Trophoblast cell (in vitro differentiated cells and primary cell): ENCODE data around the gene LIN7B.
A peak's percentile ranks its signal among the peaks of the same experiment; 100 is the strongest.

Experiments
- DNase-seq, 2 donors: peaks; one replicate each; pipeline ENCODE4 v3.0.0-alpha.2; 2016
- H2AFZ ChIP-seq: 2 replicates; pipeline ENCODE4 v1.6.1; 2013; ENCODE audit warnings: low read length, moderate library complexity, mild to moderate bottlenecking; ENCODE audit not compliant: insufficient read depth, poor library complexity
- H2AK5ac ChIP-seq: 2 replicates; pipeline ENCODE4 v1.6.1; 2013; ENCODE audit warnings: mild to moderate bottlenecking, low read length
- H2BK120ac ChIP-seq: 2 replicates; pipeline ENCODE4 v1.6.1; 2013; ENCODE audit warnings: low read length, mild to moderate bottlenecking, moderate library complexity; ENCODE audit not compliant: insufficient read depth, poor library complexity
- H2BK12ac ChIP-seq: 2 replicates; pipeline ENCODE4 v1.6.1; 2013; ENCODE audit warnings: mild to moderate bottlenecking, low read length, moderate library complexity
- H2BK5ac ChIP-seq: 2 replicates; pipeline ENCODE4 v1.6.1; 2013; ENCODE audit warnings: low read length, low read depth, moderate library complexity, mild to moderate bottlenecking; ENCODE audit not compliant: poor library complexity
- H3K14ac ChIP-seq: 2 replicates; pipeline ENCODE4 v1.6.1; 2013; ENCODE audit warnings: mild to moderate bottlenecking, low read length
- H3K18ac ChIP-seq: 2 replicates; pipeline ENCODE4 v1.6.1; 2013; ENCODE audit warnings: mild to moderate bottlenecking, low read length
- H3K23ac ChIP-seq: 2 replicates; pipeline ENCODE4 v1.6.1; 2013; ENCODE audit warnings: low read length
- H3K27ac ChIP-seq: 2 replicates; pipeline ENCODE4 v1.5.1; 2013; ENCODE audit warnings: low read depth, mild to moderate bottlenecking, inconsistent platforms, low read length, moderate library complexity
- H3K27me3 ChIP-seq: 2 replicates; pipeline ENCODE4 v1.6.1; 2013; ENCODE audit warnings: inconsistent platforms, mild to moderate bottlenecking, low read length, moderate library complexity; ENCODE audit not compliant: insufficient read depth
- H3K36me3 ChIP-seq, 2 experiments: 1 replicate in 1 of 2; 2 replicates in 1 of 2; pipeline ENCODE4 v1.6.1; 2013; ENCODE audit warnings: low read length in 2 of 2, mild to moderate bottlenecking in 2 of 2, moderate library complexity in 1 of 2; ENCODE audit not compliant: insufficient read depth in 2 of 2, control insufficient read depth in 1 of 2
- H3K4ac ChIP-seq: 2 replicates; pipeline ENCODE4 v1.6.1; 2013; ENCODE audit warnings: low read depth, mild to moderate bottlenecking, low read length, moderate library complexity
- H3K4me1 ChIP-seq, 2 experiments: 1 replicate in 1 of 2; 2 replicates in 1 of 2; pipeline ENCODE4 v1.6.1; 2013; ENCODE audit warnings: low read length in 2 of 2, mild to moderate bottlenecking in 2 of 2, moderate library complexity in 1 of 2; ENCODE audit not compliant: insufficient read depth in 2 of 2, control insufficient read depth in 1 of 2
- H3K4me2 ChIP-seq: 2 replicates; pipeline ENCODE4 v1.6.1; 2013; ENCODE audit warnings: inconsistent platforms, mild to moderate bottlenecking, low read length, moderate library complexity
- H3K4me3 ChIP-seq: 2 replicates; pipeline ENCODE4 v1.5.1; 2013; ENCODE audit warnings: mild to moderate bottlenecking, low read depth, low read length, inconsistent platforms
- H3K79me1 ChIP-seq: one replicate; pipeline ENCODE4 v1.6.1; 2013; ENCODE audit warnings: low read length
- H3K79me2 ChIP-seq: 2 replicates; pipeline ENCODE4 v1.6.1; 2013; ENCODE audit warnings: low read length, mild to moderate bottlenecking; ENCODE audit not compliant: control insufficient read depth, insufficient read depth, poor library complexity
- H3K9ac ChIP-seq: 2 replicates; pipeline ENCODE4 v1.6.1; 2013; ENCODE audit warnings: mild to moderate bottlenecking, low read length
- H3K9me3 ChIP-seq: 2 replicates; pipeline ENCODE4 v1.6.1; 2013; ENCODE audit warnings: low read depth, mild to moderate bottlenecking, control low read depth, inconsistent platforms, low read length; ENCODE audit not compliant: insufficient read depth
- H4K12ac ChIP-seq: 2 replicates; pipeline ENCODE4 v1.6.1; 2013; ENCODE audit warnings: low read depth, mild to moderate bottlenecking, low read length, moderate library complexity
- H4K8ac ChIP-seq: 2 replicates; pipeline ENCODE4 v1.6.1; 2013; ENCODE audit warnings: low read depth, mild to moderate bottlenecking, low read length, moderate library complexity
- H4K91ac ChIP-seq: one replicate; pipeline ENCODE4 v1.6.1; 2013; ENCODE audit warnings: low read depth, mild to moderate bottlenecking, low read length, moderate library complexity
- WGBS: extraction: QIAGEN DNeasy Blood & Tissue Kit; methylation state at CpG from one replicate; pipeline ENCODE4 v1.1.7; 2013; ENCODE audit warnings: missing lambda C conversion rate; ENCODE audit not compliant: insufficient read length, insufficient coverage; ENCODE audit errors: extremely low coverage; 5-methylcytosine and 5-hydroxymethylcytosine counted together

LIN7B gene

DNA sequence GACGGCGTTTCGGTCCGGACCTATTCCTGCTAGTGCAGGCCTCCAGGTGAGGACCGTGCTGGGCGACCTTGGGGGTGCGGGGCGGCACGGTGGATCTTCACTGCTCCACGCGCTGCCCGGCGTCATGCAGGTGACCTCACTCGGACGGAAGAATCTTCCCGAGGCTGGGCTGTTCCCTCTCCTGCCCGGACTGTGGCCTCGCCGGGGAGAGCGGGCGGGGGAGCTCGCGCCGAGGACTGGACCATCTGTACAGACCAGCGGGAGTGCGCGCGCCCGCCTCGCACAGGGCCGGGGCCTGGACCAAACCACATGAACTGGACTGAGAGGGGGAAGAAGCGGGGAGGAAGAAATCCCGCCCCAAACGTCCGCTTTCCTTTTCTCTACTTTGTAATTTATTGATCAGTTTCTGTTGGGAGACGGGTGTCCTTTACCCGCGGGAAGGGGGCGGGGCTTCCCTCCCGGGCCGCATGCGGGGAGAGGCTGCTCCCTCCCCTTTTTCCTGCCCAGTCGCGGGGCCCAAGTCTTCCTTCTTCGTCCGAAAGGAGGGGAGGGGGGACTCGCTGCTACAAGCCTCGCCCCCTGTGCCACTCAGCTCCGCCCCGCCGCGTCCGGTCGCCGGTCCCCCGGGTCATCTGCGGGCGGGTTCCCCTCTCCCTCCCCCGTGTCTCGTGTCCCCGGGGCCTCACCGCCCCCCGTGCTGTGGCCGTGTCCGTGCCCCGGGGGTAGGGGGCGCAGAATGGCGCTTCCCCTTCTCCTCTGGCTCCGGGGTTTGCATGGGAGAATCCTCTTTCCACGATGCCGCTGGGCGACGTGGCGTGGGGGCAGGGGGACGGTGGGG is 36.2 kb downstream of the LIN7B start:
- Histone ChIP-seq H4K8ac (peak overlapping the region; percentile 83), H3K18ac (peak overlapping the region; percentile 88), H3K36me3 (no peaks in the 10 kb centered on the region), H3K4ac (peak overlapping the region; percentile 31), H3K9me3 (peaks cover 12% of the 10 kb centered on the region), H3K79me1 (peaks cover 14% of the 10 kb centered on the region), H4K91ac (peak overlapping the region; percentile 70), H3K23ac (no peak overlapping the region), H3K9ac (peak overlapping the region; percentile 17), H2AK5ac (no peak overlapping the region), H2BK12ac (peak overlapping the region; percentile 25), H3K27me3 (no peaks in the 10 kb centered on the region), H2AFZ (peak overlapping the region; percentile 82), H3K27ac (no peak overlapping the region), H3K14ac (peak overlapping the region; percentile 75), H3K4me2 (peak overlapping the region; percentile 78), H3K4me1 (peaks cover 6 to 28% of the 10 kb centered on the region in 2 experiments), H2BK120ac (peak overlapping the region; percentile 61), H3K79me2 (peaks cover 2% of the 10 kb centered on the region), H4K12ac (peak overlapping the region; percentile 16), H3K4me3 (peak overlapping the region; percentile 74), H2BK5ac (no peak overlapping the region)
- DNase-seq = peak; percentile 58 to 76
- WGBS = no CpG with 5 or more reads among the region's 75 CpGs

DNA sequence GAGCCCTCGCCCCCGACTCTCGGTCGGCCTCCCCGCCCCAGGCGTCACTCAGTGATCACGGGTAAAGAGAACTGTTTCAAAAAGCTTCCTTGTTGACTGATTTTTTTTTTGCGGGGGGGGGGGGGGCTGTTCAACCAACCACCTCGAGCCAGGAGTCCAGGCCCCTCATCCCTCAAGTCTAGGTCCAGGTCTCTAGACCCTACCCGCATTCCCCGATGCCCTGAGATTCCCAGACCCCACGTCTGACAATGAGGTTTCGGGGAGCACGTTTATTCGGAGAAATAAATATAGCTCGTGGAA is 36.7 kb downstream of the LIN7B start:
- H4K12ac ChIP-seq = peak overlapping the region; percentile 16
- H2AFZ ChIP-seq = peak overlapping the region; percentile 82
- H3K27ac ChIP-seq = no peak overlapping the region
- no peak overlapping the region for H2BK120ac ChIP-seq
- H3K79me2 ChIP-seq = peaks cover 2% of the 10 kb centered on the region
- no peak overlapping the region for H3K9ac ChIP-seq
- H2BK12ac ChIP-seq = peak overlapping the region; percentile 25
- H2AK5ac ChIP-seq = no peak overlapping the region
- WGBS = no CpG with 5 or more reads among the region's 16 CpGs
- DNase-seq = no peak
- H3K4me2 ChIP-seq = peak overlapping the region; percentile 78
- peak overlapping the region; percentile 74 for H3K4me3 ChIP-seq
- peak overlapping the region; percentile 83 for H4K8ac ChIP-seq
- peak overlapping the region; percentile 88 for H3K18ac ChIP-seq
- peaks cover 14% of the 10 kb centered on the region for H3K79me1 ChIP-seq
- H3K4ac ChIP-seq = peak overlapping the region; percentile 31
- H4K91ac ChIP-seq = peak overlapping the region; percentile 70
- H3K14ac ChIP-seq = no peak overlapping the region
- peaks cover 12% of the 10 kb centered on the region for H3K9me3 ChIP-seq
- no peaks in the 10 kb centered on the region for H3K27me3 ChIP-seq
- no peak overlapping the region for H3K23ac ChIP-seq
- H3K4me1 ChIP-seq = peaks cover 6 to 27% of the 10 kb centered on the region in 2 experiments
- H2BK5ac ChIP-seq = no peak overlapping the region
- no peaks in the 10 kb centered on the region for H3K36me3 ChIP-seq

DNA sequence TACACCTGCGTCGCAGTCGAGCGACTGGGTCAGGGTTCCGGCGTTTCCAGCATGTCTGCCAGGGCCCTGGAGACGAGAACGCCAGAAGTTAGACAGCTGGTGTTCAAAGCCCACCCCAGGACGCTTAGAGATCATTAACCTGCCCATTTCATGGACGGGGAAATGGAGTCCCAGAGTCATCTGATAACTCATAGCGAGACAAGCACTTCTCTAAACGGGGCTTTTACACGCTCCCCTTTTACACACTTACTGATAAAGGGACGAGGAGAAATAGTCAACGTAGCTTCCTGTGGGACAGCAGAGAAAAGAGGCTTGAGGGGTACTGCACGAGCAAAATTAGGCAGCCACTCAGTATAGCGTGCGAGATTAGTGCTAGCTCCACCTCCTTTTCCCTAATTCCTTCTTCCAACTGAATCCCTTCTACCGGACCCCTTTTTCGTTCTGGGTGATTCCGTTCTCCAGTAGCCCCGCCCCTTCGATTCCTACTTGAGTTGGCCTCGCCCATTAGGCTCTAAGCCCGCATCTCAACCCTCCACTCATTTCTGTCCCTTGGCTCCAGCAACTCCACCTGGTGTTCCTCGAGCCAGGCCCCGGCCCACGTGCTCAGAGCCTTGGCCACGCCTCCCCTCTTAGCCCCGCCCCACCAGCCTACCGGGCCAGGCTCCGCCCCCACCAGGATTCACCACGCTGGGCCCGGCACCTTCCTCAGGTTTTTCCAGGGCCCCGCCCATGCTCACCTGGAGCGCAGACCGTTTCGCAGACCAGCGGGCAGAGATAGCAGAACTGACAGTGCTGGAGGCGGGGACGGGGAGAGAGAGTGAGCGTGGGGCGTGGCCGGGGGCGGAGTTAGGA is 37.3 kb downstream of the LIN7B start:
- H3K9me3 ChIP-seq = peaks cover 12% of the 10 kb centered on the region
- H2AK5ac ChIP-seq = no peak overlapping the region
- no peak overlapping the region for H3K27ac ChIP-seq
- H2BK12ac ChIP-seq = no peak overlapping the region
- WGBS = no CpG with 5 or more reads among the region's 45 CpGs
- no peak overlapping the region for H3K23ac ChIP-seq
- no peak overlapping the region for H3K4ac ChIP-seq
- H2BK5ac ChIP-seq = no peak overlapping the region
- peaks cover 14% of the 10 kb centered on the region for H3K79me1 ChIP-seq
- no peak overlapping the region for H2AFZ ChIP-seq
- no peak overlapping the region for H3K4me3 ChIP-seq
- H3K14ac ChIP-seq = no peak overlapping the region
- peak overlapping the region; percentile 78 for H3K4me2 ChIP-seq
- peak; percentile 97 for DNase-seq
- no peak overlapping the region for H4K12ac ChIP-seq
- H4K91ac ChIP-seq = no peak overlapping the region
- peaks cover 2% of the 10 kb centered on the region for H3K79me2 ChIP-seq
- H3K9ac ChIP-seq = no peak overlapping the region
- no peaks in the 10 kb centered on the region for H3K36me3 ChIP-seq
- no peak overlapping the region for H3K18ac ChIP-seq
- peaks cover 6 to 23% of the 10 kb centered on the region in 2 experiments for H3K4me1 ChIP-seq
- no peak overlapping the region for H2BK120ac ChIP-seq
- no peak overlapping the region for H4K8ac ChIP-seq
- H3K27me3 ChIP-seq = no peaks in the 10 kb centered on the region

DNA sequence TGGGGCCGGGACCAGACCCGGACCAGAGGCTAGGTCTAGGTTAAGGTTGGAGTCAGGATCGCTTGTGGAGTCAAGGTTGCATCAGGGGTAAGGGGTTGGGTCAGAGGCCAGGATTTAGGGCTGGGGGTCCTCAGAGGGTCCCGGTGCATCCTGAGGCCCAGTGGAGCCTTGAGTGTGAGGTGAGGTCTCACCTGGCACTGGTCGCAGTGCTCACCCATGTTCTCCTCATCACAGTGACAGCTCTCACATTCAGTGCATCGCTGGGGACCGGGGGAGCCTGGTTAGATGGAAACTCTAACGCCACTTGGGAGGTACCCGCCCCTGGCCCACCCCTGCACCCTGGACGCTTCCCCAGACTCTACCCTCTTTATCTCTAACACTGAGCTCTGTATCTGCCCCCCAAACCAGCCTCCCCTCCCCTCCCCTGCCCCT is 38.0 kb downstream of the LIN7B start:
- H3K27ac ChIP-seq = no peak overlapping the region

More for the DNA sequence above, 38.0 kb downstream of the LIN7B start:
- no peak overlapping the region for H3K14ac ChIP-seq
- H3K27me3 ChIP-seq = no peaks in the 10 kb centered on the region
- no peak overlapping the region for H3K4ac ChIP-seq
- H2BK12ac ChIP-seq = no peak overlapping the region
- H3K18ac ChIP-seq = no peak overlapping the region
- H3K79me1 ChIP-seq = peaks cover 14% of the 10 kb centered on the region
- no peak overlapping the region for H4K91ac ChIP-seq
- no peak for DNase-seq
- no peak overlapping the region for H2AK5ac ChIP-seq
- no peak overlapping the region for H3K4me3 ChIP-seq
- peaks cover 2% of the 10 kb centered on the region for H3K79me2 ChIP-seq
- H3K36me3 ChIP-seq = no peaks in the 10 kb centered on the region
- H3K23ac ChIP-seq = no peak overlapping the region
- H3K9ac ChIP-seq = no peak overlapping the region
- H4K8ac ChIP-seq = no peak overlapping the region
- H2BK120ac ChIP-seq = no peak overlapping the region
- H2AFZ ChIP-seq = no peak overlapping the region
- H3K9me3 ChIP-seq = peaks cover 12% of the 10 kb centered on the region
- H3K4me2 ChIP-seq = no peak overlapping the region
- no peak overlapping the region for H2BK5ac ChIP-seq
- no CpG with 5 or more reads among the region's 10 CpGs for WGBS
- no peak overlapping the region for H4K12ac ChIP-seq
- H3K4me1 ChIP-seq = peaks cover 6 to 23% of the 10 kb centered on the region in 2 experiments
